KMS-11 (cell line): Measurements from ENCODE around the gene C1orf56.
A peak's percentile ranks its signal among the peaks of the same experiment; 100 is the strongest.

Experiments used
- H2AFZ ChIP-seq: fragments of 200-600 bp; sonication (generic); 2 replicates; pipeline ENCODE4 v1.6.1; 2016; ENCODE audit warnings: antibody characterized with exemption, mixed run types, low read depth
- H3K27ac ChIP-seq: fragments of 200-600 bp; sonication (generic); 2 replicates; pipeline ENCODE4 v1.6.1; 2016; ENCODE audit warnings: mild to moderate bottlenecking, mixed run types
- H3K27me3 ChIP-seq: fragments of 200-600 bp; sonication (generic); 2 replicates; pipeline ENCODE4 v1.6.1; 2017; ENCODE audit warnings: mild to moderate bottlenecking, low read depth, mixed run types, moderate library complexity; ENCODE audit not compliant: insufficient read depth
- H3K36me3 ChIP-seq: fragments of 200-600 bp; sonication (generic); 2 replicates; pipeline ENCODE4 v1.6.1; 2017; ENCODE audit warnings: mild to moderate bottlenecking, mixed run types; ENCODE audit not compliant: insufficient read depth
- H3K4me1 ChIP-seq: fragments of 200-600 bp; sonication (generic); 2 replicates; pipeline ENCODE4 v1.6.1; 2016; ENCODE audit warnings: mild to moderate bottlenecking, low read depth, mixed run types; ENCODE audit not compliant: poor library complexity, severe bottlenecking
- H3K4me2 ChIP-seq: fragments of 200-600 bp; sonication (generic); 2 replicates; pipeline ENCODE4 v1.7.0; 2016; ENCODE audit warnings: mild to moderate bottlenecking, mixed run types
- H3K4me3 ChIP-seq: fragments of 200-600 bp; sonication (generic); IDR thresholded peaks from 2 replicates; pipeline ENCODE4 v1.6.1; 2017; ENCODE audit warnings: low read depth, low read length, mixed read lengths; ENCODE audit not compliant: insufficient read depth
- H3K79me2 ChIP-seq: fragments of 200-600 bp; sonication (generic); 2 replicates; pipeline ENCODE4 v1.6.1; 2016; ENCODE audit warnings: low read depth, mixed run types; ENCODE audit not compliant: insufficient read depth
- H3K9ac ChIP-seq: fragments of 200-600 bp; sonication (generic); 2 replicates; pipeline ENCODE4 v1.6.1; 2016; ENCODE audit warnings: mild to moderate bottlenecking, mixed run types
- H4K20me1 ChIP-seq: fragments of 200-600 bp; sonication (generic); 2 replicates; pipeline ENCODE4 v1.6.1; 2016; ENCODE audit warnings: mild to moderate bottlenecking, mixed run types; ENCODE audit not compliant: insufficient read depth
- TF ChIP-seq, protein P1 (sequence below): fragments of 200-600 bp; sonication (generic); conservative IDR thresholded peaks from 2 replicates; pipeline ENCODE4 v1.6.1; 2017; ENCODE audit warnings: low read depth, mild to moderate bottlenecking, antibody characterized with exemption, low read length, moderate library complexity, mixed read lengths

The C1orf56 gene

DNA sequence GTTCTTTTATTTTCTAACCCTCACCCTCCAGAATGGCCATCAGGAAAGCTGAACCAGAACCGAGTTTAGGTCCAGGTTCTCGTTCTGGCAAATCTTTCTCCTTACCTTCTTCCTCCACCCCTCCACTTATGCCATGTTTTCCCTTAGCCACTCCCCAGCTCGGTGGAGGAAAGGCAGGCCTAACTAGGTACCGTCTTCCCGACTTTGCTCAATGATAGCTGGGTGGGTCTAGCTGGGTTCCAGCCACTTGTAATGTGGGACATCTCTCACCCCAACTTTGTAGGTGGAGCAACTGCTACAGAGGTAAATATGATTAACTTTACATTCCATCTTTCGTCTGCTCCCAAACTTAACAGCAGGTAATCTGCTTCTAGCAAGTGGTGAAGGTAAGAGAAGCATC, 10.5 kb upstream of the C1orf56 start:
- no peak overlapping the region for H3K9ac ChIP-seq
- H3K4me2 ChIP-seq, result no peak overlapping the region

DNA sequence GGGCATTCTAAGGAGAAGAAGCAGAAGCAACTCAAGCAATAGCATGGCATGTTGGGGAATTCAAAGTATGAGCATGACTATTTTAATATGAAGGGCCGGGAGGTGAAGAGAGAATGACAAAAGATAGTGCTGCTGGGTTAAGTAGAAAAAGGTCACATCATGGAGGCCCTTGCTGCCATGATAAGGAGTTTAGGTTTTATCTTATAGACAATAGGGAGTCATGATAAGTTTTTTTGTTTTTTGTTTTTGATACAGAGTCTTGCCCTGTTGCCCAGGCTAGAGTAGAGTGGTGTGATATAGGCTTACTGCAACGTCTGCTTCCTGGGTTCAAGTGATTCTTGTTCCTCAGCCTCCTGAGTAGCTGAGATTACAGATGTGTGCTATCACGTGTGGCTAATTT, 8.0 kb upstream of the C1orf56 start:
- no peaks in the 10 kb centered on the region; the same call in 1 of the 2 replicates for H4K20me1 ChIP-seq
- H3K4me3 ChIP-seq, result no peak overlapping the region
- no peak overlapping the region for H2AFZ ChIP-seq
- H3K27me3 ChIP-seq, result no peaks in the 10 kb centered on the region
- TF ChIP-seq, protein P1, sequence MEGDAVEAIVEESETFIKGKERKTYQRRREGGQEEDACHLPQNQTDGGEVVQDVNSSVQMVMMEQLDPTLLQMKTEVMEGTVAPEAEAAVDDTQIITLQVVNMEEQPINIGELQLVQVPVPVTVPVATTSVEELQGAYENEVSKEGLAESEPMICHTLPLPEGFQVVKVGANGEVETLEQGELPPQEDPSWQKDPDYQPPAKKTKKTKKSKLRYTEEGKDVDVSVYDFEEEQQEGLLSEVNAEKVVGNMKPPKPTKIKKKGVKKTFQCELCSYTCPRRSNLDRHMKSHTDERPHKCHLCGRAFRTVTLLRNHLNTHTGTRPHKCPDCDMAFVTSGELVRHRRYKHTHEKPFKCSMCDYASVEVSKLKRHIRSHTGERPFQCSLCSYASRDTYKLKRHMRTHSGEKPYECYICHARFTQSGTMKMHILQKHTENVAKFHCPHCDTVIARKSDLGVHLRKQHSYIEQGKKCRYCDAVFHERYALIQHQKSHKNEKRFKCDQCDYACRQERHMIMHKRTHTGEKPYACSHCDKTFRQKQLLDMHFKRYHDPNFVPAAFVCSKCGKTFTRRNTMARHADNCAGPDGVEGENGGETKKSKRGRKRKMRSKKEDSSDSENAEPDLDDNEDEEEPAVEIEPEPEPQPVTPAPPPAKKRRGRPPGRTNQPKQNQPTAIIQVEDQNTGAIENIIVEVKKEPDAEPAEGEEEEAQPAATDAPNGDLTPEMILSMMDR, result no peak
- H3K27ac ChIP-seq, result no peak overlapping the region
- no peaks in the 10 kb centered on the region for H3K79me2 ChIP-seq
- H3K36me3 ChIP-seq, result no peaks in the 10 kb centered on the region
- H3K4me1 ChIP-seq, result no peaks in the 10 kb centered on the region
- H3K4me2 ChIP-seq, result no peak overlapping the region
- no peak overlapping the region for H3K9ac ChIP-seq

More for the DNA sequence above, 10.5 kb upstream of the C1orf56 start:
- H4K20me1 ChIP-seq, result no peaks in the 10 kb centered on the region
- H3K4me3 ChIP-seq, result no peak overlapping the region
- H3K36me3 ChIP-seq, result no peaks in the 10 kb centered on the region
- TF ChIP-seq, protein P1, result no peak
- H3K27me3 ChIP-seq, result no peaks in the 10 kb centered on the region
- no peak overlapping the region for H3K27ac ChIP-seq
- no peaks in the 10 kb centered on the region for H3K4me1 ChIP-seq
- H3K79me2 ChIP-seq, result no peaks in the 10 kb centered on the region
- no peak overlapping the region for H2AFZ ChIP-seq

DNA sequence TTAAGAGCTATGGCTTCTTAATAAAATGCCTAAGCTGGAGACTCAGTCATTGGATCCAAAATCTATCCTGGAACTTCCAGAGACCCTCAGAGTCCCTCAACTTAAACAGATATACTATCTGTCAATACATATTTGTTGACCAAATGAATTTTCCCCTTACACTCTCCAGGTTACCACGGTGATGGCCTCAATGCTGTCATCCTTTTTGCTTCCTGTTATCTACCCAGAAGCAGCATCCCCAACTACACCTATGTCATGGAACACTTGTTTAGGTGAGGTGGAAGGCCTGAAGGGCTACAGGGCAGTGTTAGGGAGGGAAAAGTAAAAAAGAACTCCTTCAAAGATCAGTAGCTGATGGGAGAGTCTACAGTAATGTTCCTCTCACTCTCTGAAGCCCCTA, 4.4 kb upstream of the C1orf56 start:
- no peak overlapping the region for H2AFZ ChIP-seq
- H3K4me1 ChIP-seq, result peaks cover 6% of the 10 kb centered on the region
- no peaks in the 10 kb centered on the region; the same call in 1 of the 2 replicates for H4K20me1 ChIP-seq
- no peaks in the 10 kb centered on the region for H3K36me3 ChIP-seq
- no peaks in the 10 kb centered on the region for H3K27me3 ChIP-seq
- no peak overlapping the region for H3K4me3 ChIP-seq
- no peaks in the 10 kb centered on the region for H3K79me2 ChIP-seq
- H3K27ac ChIP-seq, result no peak overlapping the region
- TF ChIP-seq, protein P1, result no peak
- no peak overlapping the region for H3K9ac ChIP-seq
- H3K4me2 ChIP-seq, result no peak overlapping the region

DNA sequence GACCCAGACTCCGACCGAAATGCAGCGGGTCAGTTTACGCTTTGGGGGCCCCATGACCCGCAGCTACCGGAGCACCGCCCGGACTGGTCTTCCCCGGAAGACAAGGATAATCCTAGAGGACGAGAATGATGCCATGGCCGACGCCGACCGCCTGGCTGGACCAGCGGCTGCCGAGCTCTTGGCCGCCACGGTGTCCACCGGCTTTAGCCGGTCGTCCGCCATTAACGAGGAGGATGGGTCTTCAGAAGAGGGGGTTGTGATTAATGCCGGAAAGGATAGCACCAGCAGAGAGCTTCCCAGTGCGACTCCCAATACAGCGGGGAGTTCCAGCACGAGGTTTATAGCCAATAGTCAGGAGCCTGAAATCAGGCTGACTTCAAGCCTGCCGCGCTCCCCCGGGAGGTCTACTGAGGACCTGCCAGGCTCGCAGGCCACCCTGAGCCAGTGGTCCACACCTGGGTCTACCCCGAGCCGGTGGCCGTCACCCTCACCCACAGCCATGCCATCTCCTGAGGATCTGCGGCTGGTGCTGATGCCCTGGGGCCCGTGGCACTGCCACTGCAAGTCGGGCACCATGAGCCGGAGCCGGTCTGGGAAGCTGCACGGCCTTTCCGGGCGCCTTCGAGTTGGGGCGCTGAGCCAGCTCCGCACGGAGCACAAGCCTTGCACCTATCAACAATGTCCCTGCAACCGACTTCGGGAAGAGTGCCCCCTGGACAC, 534 bp downstream of the C1orf56 start:
- H3K27ac ChIP-seq, result peak overlapping the region; percentile 5; the same call in 1 of the 2 replicates
- H4K20me1 ChIP-seq, result no peaks in the 10 kb centered on the region; the same call in 1 of the 2 replicates
- H3K36me3 ChIP-seq, result peaks cover 6% of the 10 kb centered on the region; the same call in 1 of the 2 replicates

More for the DNA sequence above, 534 bp downstream of the C1orf56 start:
- TF ChIP-seq, protein P1, result peak; percentile 86
- Histone ChIP-seq H3K4me3 (peak overlapping the region; percentile 95), H2AFZ (peak overlapping the region; percentile 71), H3K4me1 (peaks cover 26% of the 10 kb centered on the region), H3K27me3 (no peaks in the 10 kb centered on the region), H3K79me2 (no peaks in the 10 kb centered on the region), H3K9ac (peak overlapping the region; percentile 47), H3K4me2 (peak overlapping the region; percentile 41)
